B cell (primary cell): Measurements from ENCODE around the gene KLRD1. TPM values are rescaled to one million over a fixed set of nuclear protein-coding genes. Genes with fewer than 3 reads are reported as not detected.

Experiments
- ATAC-seq: fragments of 200-7000 bp; cut with Tn5 transposase; one replicate; pipeline ENCODE4 v1.10.0; 2021; ENCODE audit warnings: low read depth, mild to moderate bottlenecking, moderate number of reproducible peaks, moderate library complexity
- CTCF ChIA-PET: fragments of 350-600 bp; sonication (Branson Sonifier 250); formaldehyde crosslinking; loops from one replicate; lab custom pipeline; 2021; ENCODE audit warnings: antibody characterized with exemption, inconsistent platforms; lab: Charles Lee
- POLR2A ChIA-PET: fragments of 350-600 bp; sonication (Branson Sonifier 250); formaldehyde crosslinking; loops from one replicate; lab custom pipeline; 2021; ENCODE audit warnings: antibody characterized with exemption; lab: Charles Lee
- DNase-seq: peaks from one replicate; pipeline ENCODE4 v3.0.0; 2013
- H2AFZ ChIP-seq: 2 replicates; pipeline ENCODE4 v1.6.1; 2012; ENCODE audit warnings: mild to moderate bottlenecking, low read depth, low read length; ENCODE audit not compliant: insufficient read depth, poor library complexity, severe bottlenecking
- H3K27ac ChIP-seq, 2 donors: 1 replicate in 1 of 2; 2 replicates in 1 of 2; pipeline ENCODE4 v1.5.1; 2012 to 2013; ENCODE audit warnings: low read length in 2 of 2, mild to moderate bottlenecking in 2 of 2, moderate library complexity in 1 of 2
- H3K27me3 ChIP-seq, 4 experiments: fragments of 200-600 bp in 1 of 4; sonication (generic) in 1 of 4; replicated peaks in 1 of 4; 1 replicate in 2 of 4; 2 replicates in 2 of 4; pipeline versions ENCODE4 v1.6.1 to v1.7.0; 2013 to 2016; ENCODE audit warnings: low read length in 3 of 4, mild to moderate bottlenecking in 2 of 4, mixed read lengths in 1 of 4, moderate library complexity in 1 of 4; ENCODE audit not compliant: insufficient read depth in 4 of 4, control insufficient read depth in 3 of 4; ENCODE audit errors: control extremely low read depth in 1 of 4
- H3K36me3 ChIP-seq, 2 experiments: replicated peaks in 1 of 2; 1 replicate in 1 of 2; 2 replicates in 1 of 2; pipeline versions ENCODE4 v1.6.1 to v1.7.1; 2013; ENCODE audit warnings: low read length in 1 of 2; ENCODE audit not compliant: insufficient read depth in 2 of 2, control insufficient read depth in 1 of 2; ENCODE audit errors: control extremely low read depth in 1 of 2, extremely low read depth in 1 of 2
- H3K4me1 ChIP-seq, 2 donors: fragments of 200-600 bp in 1 of 2; sonication (generic) in 1 of 2; 1 replicate in 1 of 2; 2 replicates in 1 of 2; pipeline versions ENCODE4 v1.5.1 to v1.6.1; 2013 to 2017; ENCODE audit warnings: low read length in 2 of 2; ENCODE audit not compliant: control insufficient read depth in 2 of 2, insufficient read depth in 2 of 2
- H3K4me2 ChIP-seq: replicated peaks from 2 replicates; pipeline ENCODE3; 2012; ENCODE audit warnings: mild to moderate bottlenecking, low read depth, low read length; ENCODE audit not compliant: poor library complexity, severe bottlenecking
- H3K4me3 ChIP-seq, 5 experiments: fragments of 200-600 bp in 1 of 5; sonication (generic) in 1 of 5; 1 replicate in 3 of 5; 2 replicates in 2 of 5; pipeline versions ENCODE4 v1.5.1 to v1.7.0; 2011 to 2016; ENCODE audit warnings: low read length in 4 of 5, mild to moderate bottlenecking in 4 of 5, low read depth in 2 of 5, control low read depth in 1 of 5, moderate library complexity in 1 of 5; ENCODE audit not compliant: insufficient read depth in 1 of 5; ENCODE audit errors: control extremely low read depth in 1 of 5, extremely low read depth in 1 of 5
- H3K79me2 ChIP-seq: fragments of 200-600 bp; sonication (generic); one replicate; pipeline ENCODE4 v1.6.0; 2016; ENCODE audit warnings: low read length; ENCODE audit not compliant: control insufficient read depth, insufficient read depth
- H3K9ac ChIP-seq: fragments of 200-600 bp; sonication (generic); 2 replicates; pipeline ENCODE4 v1.6.1; 2017; ENCODE audit warnings: mild to moderate bottlenecking, low read length, moderate library complexity
- H3K9me3 ChIP-seq, 3 donors: one replicate each; pipeline versions ENCODE4 v1.6.1 to v1.7.1; 2013; ENCODE audit warnings: low read length in 2 of 3; ENCODE audit not compliant: control insufficient read depth in 2 of 3, insufficient read depth in 1 of 3; ENCODE audit errors: control extremely low read depth in 1 of 3
- H4K20me1 ChIP-seq: 2 replicates; pipeline ENCODE4 v1.6.0; 2012; ENCODE audit warnings: mild to moderate bottlenecking, low read length; ENCODE audit not compliant: insufficient read depth, control insufficient read depth, poor library complexity, severe bottlenecking
- H3K27ac Mint-ChIP-seq: one replicate; pipeline ENCODE4 v1.8.0; 2021; ENCODE audit warnings: mixed read lengths
- H3K27me3 Mint-ChIP-seq: one replicate; pipeline ENCODE4 v1.8.0; 2021; ENCODE audit warnings: mixed read lengths
- H3K4me1 Mint-ChIP-seq: one replicate; pipeline ENCODE4 v1.8.0; 2021; ENCODE audit warnings: mixed read lengths
- H3K4me3 Mint-ChIP-seq: one replicate; pipeline ENCODE4 v1.8.0; 2021; ENCODE audit warnings: mixed read lengths
- H3K9me3 Mint-ChIP-seq: one replicate; pipeline ENCODE4 v1.8.0; 2022; ENCODE audit warnings: mixed read lengths; ENCODE audit not compliant: insufficient read depth
- EZH2 ChIP-seq: IDR thresholded peaks from 2 replicates; pipeline ENCODE4 v1.6.1; 2012; ENCODE audit warnings: borderline replicate concordance, low read depth, mild to moderate bottlenecking, moderate library complexity, low read length; ENCODE audit not compliant: insufficient read depth, poor library complexity, severe bottlenecking
- WGBS: methylation state at CpG from one replicate; pipeline ENCODE4 v1.1.5; 2013; ENCODE audit warnings: missing lambda C conversion rate; ENCODE audit not compliant: insufficient coverage; 5-methylcytosine and 5-hydroxymethylcytosine counted together
- intact Hi-C: fragments of 100-400 bp; cut with micrococcal nuclease; formaldehyde crosslinking; loops from one replicate; pipeline ENCODE4 v1.10.0; 2022
- polyA minus RNA-seq: library from RNA; depleted of rRNA, polyadenylated mRNA; stranded (reverse); fragments of >200 nt; gene quantifications from 2 replicates; pipeline ENCODE4 v1.2.3, GENCODE V29; 2012
- polyA plus RNA-seq: library from polyadenylated mRNA; depleted of rRNA; stranded (reverse); fragments of >200 nt; gene quantifications from 2 replicates; pipeline ENCODE4 v1.2.3, GENCODE V29; 2012
- total RNA-seq, 2 donors: library from RNA; stranded (reverse); fragments of 120-200 nt in 1 of 2; gene quantifications; 1 replicate in 1 of 2; 2 replicates in 1 of 2; pipeline versions ENCODE4 v1.2.3 to v1.2.4, GENCODE V29; 2013 to 2022
- TF ChIP-seq, protein P1 (sequence below): fragments of 200-600 bp; IDR thresholded peaks from one replicate; pipeline ENCODE4 v1.8.0; 2022; ENCODE audit warnings: antibody characterized with exemption, mild to moderate bottlenecking

Gene KLRD1, protein sequence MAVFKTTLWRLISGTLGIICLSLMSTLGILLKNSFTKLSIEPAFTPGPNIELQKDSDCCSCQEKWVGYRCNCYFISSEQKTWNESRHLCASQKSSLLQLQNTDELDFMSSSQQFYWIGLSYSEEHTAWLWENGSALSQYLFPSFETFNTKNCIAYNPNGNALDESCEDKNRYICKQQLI
- total RNA-seq, result 0.32 and 0.92 TPM in 2 replicates
- total RNA-seq (2013), result 0.96 TPM
- 0.22 and 0.55 TPM in 2 replicates for polyA plus RNA-seq
- polyA minus RNA-seq, result 0.09 and 0.50 TPM in 2 replicates

DNA sequence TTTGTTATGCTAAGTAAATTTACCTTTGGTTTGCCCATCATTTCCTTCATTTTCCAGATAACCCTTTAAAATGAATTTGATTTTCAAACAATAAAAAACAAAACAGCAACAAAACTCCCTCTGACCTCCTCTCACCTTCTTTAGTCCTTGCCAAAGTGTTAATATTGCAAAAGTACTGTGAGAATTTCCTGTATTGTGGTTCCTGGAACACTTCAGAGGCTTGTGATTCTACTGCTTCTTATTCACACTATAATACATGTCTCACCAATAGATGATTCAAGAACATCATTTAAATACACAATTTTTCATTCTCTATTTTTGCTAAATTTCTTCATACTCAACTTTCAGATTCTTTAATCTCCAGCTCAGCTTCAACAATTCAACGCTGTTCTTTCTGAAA is at the start of gene KLRD1:
KLRD1 (plus strand) TSS at position 241 of the 400 bp plus-strand sequence. CDS start 208 bp downstream, outside the sequence.
- no peak within 1 kb of the TSS for H3K27ac Mint-ChIP-seq

DNA sequence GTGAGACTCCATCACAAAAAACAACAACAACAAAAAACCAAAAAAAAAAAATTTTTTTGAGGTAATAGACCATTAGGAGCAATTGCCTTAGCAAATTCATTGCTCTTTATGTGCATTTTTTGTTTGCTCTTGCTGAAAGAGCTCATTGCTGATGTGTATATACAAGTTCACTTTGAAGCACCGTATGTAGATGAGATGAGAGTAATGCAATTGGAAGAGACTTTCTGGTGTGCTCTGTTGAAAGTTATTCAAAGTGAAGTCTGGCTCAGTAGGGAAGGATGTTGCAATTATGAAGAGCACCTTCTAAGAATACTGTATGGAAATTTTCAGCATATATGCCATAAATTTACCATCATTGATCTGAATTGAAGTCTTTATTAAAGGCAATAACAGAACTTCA is 46.7 kb upstream of the KLRD1 start:
- Histone ChIP-seq H4K20me1 (no peaks in the 10 kb centered on the region), H3K4me1 (no peaks in the 10 kb centered on the region), H3K79me2 (no peaks in the 10 kb centered on the region), H3K4me2 (no peak overlapping the region), H3K36me3 (no peaks in the 10 kb centered on the region), H3K9me3 (peaks cover 0 to 3% (median 1%) of the 10 kb centered on the region in 3 donors), H3K27me3 (peaks cover 0 to 4% (median 0%) of the 10 kb centered on the region in 4 experiments), H3K27ac (no peak overlapping the region), H3K9ac (no peak overlapping the region), H3K4me3 (no peak overlapping the region), H2AFZ (no peak overlapping the region)
- ChIA-PET POLR2A (no interaction called here), CTCF (interaction anchor here (0.7 kb wide), 1 partner anchor 412 kb away, joined by 4 read pairs; no protein-coding TSS in a partner anchor)
- peaks cover 4% of the 10 kb centered on the region for H3K9me3 Mint-ChIP-seq
- no CpG with 5 or more reads among the region's 1 CpG for WGBS
- no peak overlapping the region for H3K4me3 Mint-ChIP-seq
- no peak for TF ChIP-seq EZH2
- TF ChIP-seq, protein P1, sequence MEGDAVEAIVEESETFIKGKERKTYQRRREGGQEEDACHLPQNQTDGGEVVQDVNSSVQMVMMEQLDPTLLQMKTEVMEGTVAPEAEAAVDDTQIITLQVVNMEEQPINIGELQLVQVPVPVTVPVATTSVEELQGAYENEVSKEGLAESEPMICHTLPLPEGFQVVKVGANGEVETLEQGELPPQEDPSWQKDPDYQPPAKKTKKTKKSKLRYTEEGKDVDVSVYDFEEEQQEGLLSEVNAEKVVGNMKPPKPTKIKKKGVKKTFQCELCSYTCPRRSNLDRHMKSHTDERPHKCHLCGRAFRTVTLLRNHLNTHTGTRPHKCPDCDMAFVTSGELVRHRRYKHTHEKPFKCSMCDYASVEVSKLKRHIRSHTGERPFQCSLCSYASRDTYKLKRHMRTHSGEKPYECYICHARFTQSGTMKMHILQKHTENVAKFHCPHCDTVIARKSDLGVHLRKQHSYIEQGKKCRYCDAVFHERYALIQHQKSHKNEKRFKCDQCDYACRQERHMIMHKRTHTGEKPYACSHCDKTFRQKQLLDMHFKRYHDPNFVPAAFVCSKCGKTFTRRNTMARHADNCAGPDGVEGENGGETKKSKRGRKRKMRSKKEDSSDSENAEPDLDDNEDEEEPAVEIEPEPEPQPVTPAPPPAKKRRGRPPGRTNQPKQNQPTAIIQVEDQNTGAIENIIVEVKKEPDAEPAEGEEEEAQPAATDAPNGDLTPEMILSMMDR, result no peak
- H3K27ac Mint-ChIP-seq, result no peak overlapping the region
- ATAC-seq (no peak), DNase-seq (no peak)
- no peaks in the 10 kb centered on the region for H3K4me1 Mint-ChIP-seq
- H3K27me3 Mint-ChIP-seq, result peaks cover 15% of the 10 kb centered on the region
- intact Hi-C loops, result no loop called here

More for the DNA sequence above, at the start of gene KLRD1:
- Histone ChIP-seq H3K36me3 (no peaks in the 10 kb centered on the region), H3K9me3 (no peaks in the 10 kb centered on the region), H3K4me1 (no peaks in the 10 kb centered on the region), H3K79me2 (no peaks in the 10 kb centered on the region), H3K4me2 (no peak within 1 kb of the TSS), H3K9ac (no peak within 1 kb of the TSS), H4K20me1 (no peaks in the 10 kb centered on the region), H2AFZ (no peak within 1 kb of the TSS), H3K4me3 (no peak within 1 kb of the TSS), H3K27me3 (no peaks in the 10 kb centered on the region), H3K27ac (no peak within 1 kb of the TSS)
- ChIA-PET CTCF (interaction anchor here (0.6 kb wide), 2 partner anchors 9 to 491 kb away, joined by 3 to 4 read pairs; no protein-coding TSS in a partner anchor), POLR2A (no interaction called here)
- DNase-seq (no peak), ATAC-seq (no peak)
- no peak for TF ChIP-seq EZH2
- TF ChIP-seq, protein P1, result no peak
- intact Hi-C loops, result no loop called here
- H3K27me3 Mint-ChIP-seq, result peaks cover 6% of the 10 kb centered on the region
- no peak within 1 kb of the TSS for H3K4me3 Mint-ChIP-seq
- H3K4me1 Mint-ChIP-seq, result no peaks in the 10 kb centered on the region
- H3K9me3 Mint-ChIP-seq, result no peaks in the 10 kb centered on the region
- no CpG with 5 or more reads among the region's 1 CpG for WGBS
